Sigmoid colon (tissue), 4 donors: ENCODE data around the gene HPX.

Experiments
- CTCF ChIP-seq, 4 experiments: fragments of 450-650 bp in 3 of 4; fragments of 200-600 bp in 1 of 4; IDR thresholded peaks; one replicate each; pipeline ENCODE4 v1.5.1; 2016 to 2019; ENCODE audit warnings: antibody characterized with exemption in 4 of 4, mild to moderate bottlenecking in 3 of 4, moderate library complexity in 2 of 4
- EP300 ChIP-seq, 4 donors: sonication (generic); formaldehyde crosslinking; IDR thresholded peaks; one replicate each; pipeline ENCODE4 v1.6.1; 2017; ENCODE audit warnings: antibody characterized with exemption in 4 of 4
- POLR2A ChIP-seq, 2 donors: fragments of 450-650 bp; IDR thresholded peaks; one replicate each; pipeline ENCODE4 v1.6.1; 2016; ENCODE audit warnings: antibody characterized with exemption in 2 of 2, mild to moderate bottlenecking in 2 of 2, moderate library complexity in 2 of 2

- TF ChIP-seq CTCF (IDR thresholded peaks at IDR 0.05): no peak
- no peak for TF ChIP-seq EP300 (IDR thresholded peaks at IDR 0.05)
- no peak for TF ChIP-seq POLR2A (IDR thresholded peaks at IDR 0.05)
Observed at GRCh38 chr11:6417907-6418556, 22.8 kb downstream of the HPX start.
